Measurements from ENCODE around the gene ATOSB. TPM values are rescaled to one million over a fixed set of nuclear protein-coding genes. Genes with fewer than 3 reads are reported as not detected.

Gene ATOSB
- total RNA-seq, 2 donors from 2014 or later, result 2.3 to 6.6 TPM

DNA sequence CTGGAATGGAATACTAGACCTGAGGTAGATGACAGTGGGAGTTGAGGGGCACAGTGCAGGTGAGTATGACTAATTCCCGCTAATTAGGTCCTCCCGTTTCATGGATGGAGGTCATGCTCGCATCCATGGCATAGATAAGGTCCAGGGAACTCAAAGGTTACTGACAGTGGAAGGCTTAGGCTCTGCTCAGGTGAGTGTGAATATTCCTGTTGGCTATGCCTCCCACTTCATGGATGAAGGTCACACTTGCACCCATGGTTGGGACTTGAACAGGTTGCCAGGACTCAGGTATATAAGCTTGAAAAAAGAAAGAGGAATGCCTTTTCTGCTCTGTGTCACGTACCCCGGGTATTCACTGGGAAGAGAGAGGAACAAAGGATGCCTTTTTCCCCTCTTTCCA, 26.4 kb upstream of the ATOSB start:
- Histone ChIP-seq H3K36me3 (replicated peaks in 1 of 2; ENCODE audit: insufficient read depth in 1 of 2, low read depth in 2 of 2) (no peaks in the 10 kb centered on the region), H3K9me3 (peaks cover 0 to 21% (median 0%) of the 10 kb centered on the region in 3 donors), H3K27me3 (no peaks in the 10 kb centered on the region), H3K4me1 (no peaks in the 10 kb centered on the region), H3K4me3 (no peak overlapping the region), H3K27ac (no peak overlapping the region)
- ATAC-seq (no peak), DNase-seq (no peak)
- WGBS, 2 donors, result 84 to 88% methylated on average over 5 of the region's 5 CpGs
- TF ChIP-seq, protein P1, sequence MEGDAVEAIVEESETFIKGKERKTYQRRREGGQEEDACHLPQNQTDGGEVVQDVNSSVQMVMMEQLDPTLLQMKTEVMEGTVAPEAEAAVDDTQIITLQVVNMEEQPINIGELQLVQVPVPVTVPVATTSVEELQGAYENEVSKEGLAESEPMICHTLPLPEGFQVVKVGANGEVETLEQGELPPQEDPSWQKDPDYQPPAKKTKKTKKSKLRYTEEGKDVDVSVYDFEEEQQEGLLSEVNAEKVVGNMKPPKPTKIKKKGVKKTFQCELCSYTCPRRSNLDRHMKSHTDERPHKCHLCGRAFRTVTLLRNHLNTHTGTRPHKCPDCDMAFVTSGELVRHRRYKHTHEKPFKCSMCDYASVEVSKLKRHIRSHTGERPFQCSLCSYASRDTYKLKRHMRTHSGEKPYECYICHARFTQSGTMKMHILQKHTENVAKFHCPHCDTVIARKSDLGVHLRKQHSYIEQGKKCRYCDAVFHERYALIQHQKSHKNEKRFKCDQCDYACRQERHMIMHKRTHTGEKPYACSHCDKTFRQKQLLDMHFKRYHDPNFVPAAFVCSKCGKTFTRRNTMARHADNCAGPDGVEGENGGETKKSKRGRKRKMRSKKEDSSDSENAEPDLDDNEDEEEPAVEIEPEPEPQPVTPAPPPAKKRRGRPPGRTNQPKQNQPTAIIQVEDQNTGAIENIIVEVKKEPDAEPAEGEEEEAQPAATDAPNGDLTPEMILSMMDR (IDR thresholded peaks at IDR 0.05), result no peak
- no peak for TF ChIP-seq POLR2A (IDR thresholded peaks at IDR 0.05)
- intact Hi-C loops (cut with DNase I), result no loop called here

DNA sequence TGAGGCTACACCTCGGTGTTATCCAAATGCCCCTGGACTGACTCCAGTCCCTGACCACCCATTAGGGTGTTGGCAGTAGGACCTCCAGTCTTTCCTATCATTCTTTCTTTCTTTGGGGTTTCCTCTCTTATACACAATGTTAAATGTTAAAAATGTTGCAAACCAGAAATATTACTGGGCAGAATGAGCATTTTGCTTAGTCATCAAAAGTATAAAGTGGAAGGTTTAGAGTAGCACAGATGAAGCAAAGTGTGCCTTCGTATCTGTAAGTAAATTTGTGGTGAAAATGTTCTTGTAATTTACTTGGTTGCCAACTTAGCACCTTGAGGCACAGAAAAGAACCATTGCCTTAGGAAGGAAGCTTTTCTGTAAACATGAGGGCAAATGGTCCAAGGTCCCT, 24.4 kb upstream of the ATOSB start:
- H3K9me3 ChIP-seq, result peaks cover 0 to 21% (median 0%) of the 10 kb centered on the region in 3 donors
- DNase-seq, result no peak
- intact Hi-C loops (cut with DNase I), result no loop called here
- no peaks in the 10 kb centered on the region for H3K36me3 ChIP-seq (replicated peaks in 1 of 2; ENCODE audit: insufficient read depth in 1 of 2, low read depth in 2 of 2)
- H3K27me3 ChIP-seq, result no peaks in the 10 kb centered on the region
- no peak for ATAC-seq
- H3K4me3 ChIP-seq, result no peak overlapping the region
- WGBS, 2 donors, result 90 to 97% methylated on average over 2 of the region's 2 CpGs
- no peaks in the 10 kb centered on the region for H3K4me1 ChIP-seq
- no peak for TF ChIP-seq POLR2A (IDR thresholded peaks at IDR 0.05)
- TF ChIP-seq, protein P1 (IDR thresholded peaks at IDR 0.05), result no peak
- no peak overlapping the region for H3K27ac ChIP-seq

DNA sequence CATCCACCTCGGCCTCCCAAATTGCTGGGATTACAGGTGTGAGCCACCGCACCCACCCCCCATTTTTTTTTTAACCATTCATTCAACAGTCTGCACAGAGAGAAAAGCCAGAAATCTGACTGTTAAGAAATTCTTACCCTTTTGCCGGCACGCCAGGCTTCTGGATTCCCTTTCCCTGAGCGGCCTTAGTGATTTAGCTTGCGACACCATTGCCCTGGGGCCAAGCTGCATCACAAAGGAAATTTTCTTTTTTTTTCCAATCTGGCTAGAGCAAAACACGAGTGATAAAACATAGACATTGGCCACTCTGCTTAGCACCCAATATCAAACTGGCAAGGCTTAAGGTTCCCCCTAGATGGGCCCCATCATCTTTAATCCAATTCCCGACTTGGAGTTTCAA, 21.2 kb upstream of the ATOSB start:
- Histone ChIP-seq H3K27ac (no peak overlapping the region), H3K4me1 (peaks cover 7% of the 10 kb centered on the region), H3K36me3 (replicated peaks in 1 of 2; ENCODE audit: insufficient read depth in 1 of 2, low read depth in 2 of 2) (no peaks in the 10 kb centered on the region), H3K9me3 (peaks cover 0 to 10% (median 0%) of the 10 kb centered on the region in 3 donors), H3K27me3 (no peaks in the 10 kb centered on the region), H3K4me3 (no peak overlapping the region)
- no peak for DNase-seq
- TF ChIP-seq POLR2A (IDR thresholded peaks at IDR 0.05), result no peak
- TF ChIP-seq, protein P1 (IDR thresholded peaks at IDR 0.05), result no peak
- intact Hi-C loops (cut with DNase I), result no loop called here
- no peak for ATAC-seq
- 81% methylated on average over 8 of the region's 8 CpGs for WGBS, 2 donors

DNA sequence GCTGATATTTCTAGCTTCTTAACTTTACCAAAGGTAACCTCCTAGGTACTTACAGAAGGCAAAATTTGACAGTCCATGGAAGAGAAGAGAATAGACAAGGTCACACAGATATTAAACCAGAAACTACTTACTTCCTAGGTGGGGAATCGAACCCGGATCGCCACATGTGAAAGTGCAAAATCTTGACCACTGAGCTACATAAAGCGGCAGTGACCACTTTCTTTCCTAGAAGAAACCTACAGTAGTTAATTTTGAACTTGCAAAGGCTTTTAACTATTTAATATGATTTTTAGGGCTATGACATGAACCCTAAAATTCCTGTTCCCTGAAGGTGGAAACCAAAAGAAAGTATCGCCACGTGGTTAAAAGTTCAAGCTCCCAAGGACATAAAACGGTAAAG, 20.3 kb upstream of the ATOSB start:
- no peak overlapping the region for H3K27ac ChIP-seq
- H3K27me3 ChIP-seq, result no peaks in the 10 kb centered on the region
- peaks cover 7% of the 10 kb centered on the region for H3K4me1 ChIP-seq
- 81 to 88% methylated on average over 7 of the region's 7 CpGs for WGBS, 2 donors
- no peaks in the 10 kb centered on the region for H3K36me3 ChIP-seq (replicated peaks in 1 of 2; ENCODE audit: insufficient read depth in 1 of 2, low read depth in 2 of 2)
- intact Hi-C loops (cut with DNase I), result no loop called here
- peaks cover 0 to 3% (median 0%) of the 10 kb centered on the region in 3 donors for H3K9me3 ChIP-seq
- ATAC-seq (no peak), DNase-seq (no peak)
- H3K4me3 ChIP-seq, result no peak overlapping the region
- TF ChIP-seq, protein P1 (IDR thresholded peaks at IDR 0.05), result no peak

DNA sequence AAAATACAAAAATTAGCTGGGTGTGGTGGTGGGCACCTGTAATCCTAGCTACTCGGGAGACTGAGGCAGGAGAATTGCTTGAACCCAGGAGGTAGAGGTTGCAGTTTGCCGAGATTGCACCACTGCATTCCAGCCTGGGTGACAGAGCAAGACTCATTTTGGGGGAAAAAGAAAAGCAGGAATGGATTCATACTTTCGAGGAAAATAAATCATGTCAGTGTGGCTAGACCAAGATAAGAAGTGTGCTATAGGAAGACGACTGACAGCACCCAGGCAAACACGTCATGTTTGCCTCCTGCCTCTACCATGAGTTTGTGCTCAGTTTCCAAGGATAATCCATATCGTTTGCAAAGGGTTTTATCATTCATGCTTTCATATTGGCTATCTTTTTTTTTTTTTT, 19.3 kb upstream of the ATOSB start:
- no peak for DNase-seq
- H3K4me3 ChIP-seq, result no peak overlapping the region
- no peaks in the 10 kb centered on the region for H3K9me3 ChIP-seq
- ATAC-seq, result no peak
- no peak for TF ChIP-seq POLR2A (IDR thresholded peaks at IDR 0.05)
- TF ChIP-seq, protein P1 (IDR thresholded peaks at IDR 0.05), result no peak
- 81 to 84% methylated on average over 6 of the region's 6 CpGs for WGBS, 2 donors
- H3K27ac ChIP-seq, result no peak overlapping the region
- H3K36me3 ChIP-seq (replicated peaks in 1 of 2; ENCODE audit: insufficient read depth in 1 of 2, low read depth in 2 of 2), result no peaks in the 10 kb centered on the region
- peaks cover 7% of the 10 kb centered on the region for H3K4me1 ChIP-seq
- no peaks in the 10 kb centered on the region for H3K27me3 ChIP-seq
- intact Hi-C loops (cut with DNase I), result no loop called here
